DOHH2 (cell line): ENCODE measurements around the gene AURKAIP1.

Experiments used
- H3F3A ChIP-seq: fragments of 200-600 bp; sonication (generic), shearing (Covaris generic); 2 replicates; pipeline ENCODE4 v1.6.0; 2016; ENCODE audit warnings: antibody characterized with exemption, mild to moderate bottlenecking; ENCODE audit not compliant: control insufficient read depth, insufficient read depth
- H3K27ac ChIP-seq: fragments of 200-600 bp; sonication (generic); 2 replicates; pipeline ENCODE4 v1.5.1; 2014; ENCODE audit warnings: low read depth, mild to moderate bottlenecking, low read length, moderate library complexity
- H3K27me3 ChIP-seq: fragments of 200-600 bp; sonication (generic); 2 replicates; pipeline ENCODE4 v1.6.1; 2014; ENCODE audit warnings: mild to moderate bottlenecking, low read length, mixed read lengths; ENCODE audit not compliant: control insufficient read depth
- H3K36me3 ChIP-seq: fragments of 200-600 bp; sonication (generic); 2 replicates; pipeline ENCODE4 v1.6.1; 2014; ENCODE audit warnings: mild to moderate bottlenecking, low read length, moderate library complexity, mixed read lengths; ENCODE audit not compliant: control insufficient read depth
- H3K4me1 ChIP-seq: fragments of 200-600 bp; sonication (generic); 2 replicates; pipeline ENCODE4 v1.6.1; 2014; ENCODE audit warnings: mild to moderate bottlenecking, low read length, mixed read lengths; ENCODE audit not compliant: control insufficient read depth
- H3K4me2 ChIP-seq: fragments of 200-600 bp; sonication (generic); 2 replicates; pipeline ENCODE4 v1.6.0; 2014; ENCODE audit warnings: mild to moderate bottlenecking, low read length, moderate library complexity
- H3K4me3 ChIP-seq: fragments of 200-600 bp; sonication (generic); 2 replicates; pipeline ENCODE4 v1.5.1; 2014; ENCODE audit warnings: mild to moderate bottlenecking, low read length, mixed read lengths
- H3K79me2 ChIP-seq: fragments of 200-600 bp; sonication (generic); 2 replicates; pipeline ENCODE4 v1.6.1; 2014; ENCODE audit warnings: mild to moderate bottlenecking, low read length, mixed read lengths; ENCODE audit not compliant: control insufficient read depth
- H3K9me2 ChIP-seq: fragments of 200-600 bp; sonication (generic); replicated peaks from 2 replicates; pipeline ENCODE4 v1.6.1; 2014; ENCODE audit warnings: mild to moderate bottlenecking, low read length, mixed read lengths; ENCODE audit not compliant: control insufficient read depth
- H3K9me3 ChIP-seq: fragments of 200-600 bp; sonication (generic); 2 replicates; pipeline ENCODE4 v1.6.1; 2014; ENCODE audit warnings: antibody characterized with exemption, low read length, mixed read lengths; ENCODE audit not compliant: control insufficient read depth, insufficient read depth
- H4K20me1 ChIP-seq: fragments of 200-600 bp; sonication (generic); 2 replicates; pipeline ENCODE4 v1.6.0; 2014; ENCODE audit warnings: low read depth, mild to moderate bottlenecking, antibody characterized with exemption, low read length, moderate library complexity; ENCODE audit not compliant: control insufficient read depth, insufficient read depth
- CTCF ChIP-seq: fragments of 200-600 bp; sonication (generic); IDR thresholded peaks from one replicate; pipeline ENCODE4 v1.5.1; 2014; ENCODE audit warnings: antibody characterized with exemption, mild to moderate bottlenecking, low read depth, low read length; ENCODE audit not compliant: poor library complexity, severe bottlenecking
- EZH2phosphoT487 ChIP-seq: fragments of 200-600 bp; sonication (generic); IDR thresholded peaks from 2 replicates; pipeline ENCODE4 v1.6.1; 2017; ENCODE audit warnings: borderline replicate concordance, mild to moderate bottlenecking, antibody characterized with exemption, low read length, moderate library complexity, mixed read lengths

AURKAIP1 gene

GRCh38 chr1:1341549-1342021 is 33.4 kb downstream of the AURKAIP1 start:
- H3K4me2 ChIP-seq, result no peak overlapping the region
- H3K79me2 ChIP-seq, result peaks cover 33% of the 10 kb centered on the region
- peaks cover 29% of the 10 kb centered on the region for H3K36me3 ChIP-seq
- no peaks in the 10 kb centered on the region for H3K4me1 ChIP-seq
- H3K27me3 ChIP-seq, result no peaks in the 10 kb centered on the region
- H3F3A ChIP-seq, result no peaks in the 10 kb centered on the region
- no peak for TF ChIP-seq EZH2phosphoT487
- no peak for TF ChIP-seq CTCF
- no peak overlapping the region for H3K27ac ChIP-seq
- no peaks in the 10 kb centered on the region for H3K9me2 ChIP-seq
- H4K20me1 ChIP-seq, result peaks cover 8% of the 10 kb centered on the region; the same call in 1 of the 2 replicates
- H3K4me3 ChIP-seq, result no peak overlapping the region
- H3K9me3 ChIP-seq, result peaks cover 5% of the 10 kb centered on the region; the same call in 1 of the 2 replicates

DNA sequence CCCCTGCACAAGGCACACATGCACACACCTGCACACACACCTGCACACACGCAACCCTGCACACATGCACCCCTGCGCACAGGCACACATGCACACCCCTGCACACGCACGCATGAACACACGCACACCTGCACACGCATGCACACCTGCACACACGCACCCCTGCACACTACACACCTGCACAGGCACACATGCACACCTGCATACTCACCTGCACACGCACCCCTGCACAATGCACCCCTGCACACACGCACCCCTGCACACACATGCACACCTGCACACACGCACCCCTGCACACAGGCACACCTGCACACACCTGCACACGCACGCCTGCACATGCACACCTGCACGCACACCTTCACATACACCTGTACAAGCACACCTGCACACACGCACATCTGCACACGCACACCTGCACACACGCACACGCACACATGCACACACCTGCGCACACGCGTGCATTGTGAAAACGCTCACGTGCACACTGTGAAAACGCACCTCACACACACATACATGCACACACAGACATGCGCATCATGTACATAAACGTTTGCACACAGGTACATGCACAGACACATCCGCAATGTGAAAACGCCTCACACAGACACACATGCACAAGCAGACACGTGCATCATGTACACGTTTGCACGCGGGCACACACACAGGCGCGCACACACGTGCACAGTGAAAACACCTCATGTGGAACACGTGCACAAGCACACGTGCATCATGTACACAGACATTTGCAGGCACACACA is 34.0 kb downstream of the AURKAIP1 start:
- Histone ChIP-seq H3K27ac (no peak overlapping the region), H4K20me1 (peaks cover 7% of the 10 kb centered on the region; the same call in 1 of the 2 replicates), H3K4me3 (no peak overlapping the region), H3K4me1 (no peaks in the 10 kb centered on the region), H3K27me3 (no peaks in the 10 kb centered on the region), H3K36me3 (peaks cover 29% of the 10 kb centered on the region), H3K9me3 (peaks cover 5% of the 10 kb centered on the region; the same call in 1 of the 2 replicates), H3K9me2 (no peaks in the 10 kb centered on the region), H3K79me2 (peaks cover 27% of the 10 kb centered on the region), H3K4me2 (no peak overlapping the region), H3F3A (no peaks in the 10 kb centered on the region)
- TF ChIP-seq CTCF, result no peak
- TF ChIP-seq EZH2phosphoT487, result no peak

DNA sequence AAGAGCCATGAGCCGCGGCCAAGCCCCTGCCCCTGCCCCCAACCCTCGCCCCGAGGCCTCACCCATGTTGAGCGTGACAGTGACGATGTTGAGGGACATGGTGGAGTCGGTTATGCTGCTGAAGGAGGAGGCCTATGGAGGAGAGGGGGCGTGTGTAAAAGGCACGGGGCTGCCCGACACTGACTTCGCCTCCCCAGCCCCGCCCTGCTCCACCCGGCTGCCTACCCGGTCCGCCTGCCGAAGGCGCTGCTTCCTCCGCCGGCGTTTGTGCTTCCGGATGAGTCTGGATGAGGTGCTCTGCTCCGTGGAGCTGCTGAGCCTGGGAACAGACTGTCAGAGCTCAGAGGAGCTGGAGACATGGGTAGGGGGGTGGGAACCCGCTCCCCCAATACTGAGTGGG is 34.8 kb downstream of the AURKAIP1 start:
- Histone ChIP-seq H3K79me2 (peaks cover 19% of the 10 kb centered on the region), H3K9me3 (peaks cover 5% of the 10 kb centered on the region; the same call in 1 of the 2 replicates), H3K27me3 (no peaks in the 10 kb centered on the region), H3K4me3 (no peak overlapping the region), H3K36me3 (peaks cover 29% of the 10 kb centered on the region), H3K4me2 (no peak overlapping the region), H3K4me1 (no peaks in the 10 kb centered on the region), H3K27ac (no peak overlapping the region), H4K20me1 (peaks cover 5% of the 10 kb centered on the region; the same call in 1 of the 2 replicates), H3K9me2 (no peaks in the 10 kb centered on the region), H3F3A (no peaks in the 10 kb centered on the region)
- TF ChIP-seq EZH2phosphoT487 (no peak), CTCF (no peak)
